Activated naive CD4-positive, alpha-beta T cell treated with anti-CD3 and anti-CD28 coated beads, Interleukin-2, amount 50 U/mL, for 72 hours (primary cell): Measurements from ENCODE around the gene SH3TC2. TPM values are rescaled to one million over a fixed set of nuclear protein-coding genes. Genes with fewer than 3 reads are reported as not detected.
A peak's percentile ranks its signal among the peaks of the same experiment; 100 is the strongest.

Source experiments
- ATAC-seq, 2 donors: fragments of 150-1000 bp; cut with Tn5 transposase; 2 replicates each; pipeline ENCODE4 v1.10.0; 2021; ENCODE audit warnings: mild to moderate bottlenecking in 2 of 2, moderate library complexity in 2 of 2
- DNase-seq, 2 donors: peaks; one replicate each; pipeline ENCODE4 v3.0.0; 2021 to 2022; ENCODE audit warnings: low spot score in 2 of 2
- H3K27ac Mint-ChIP-seq, 2 donors: one replicate each; pipeline ENCODE4 v1.8.0; 2022; ENCODE audit warnings: mild to moderate bottlenecking in 2 of 2, mixed read lengths in 2 of 2
- H3K36me3 Mint-ChIP-seq, 2 donors: one replicate each; pipeline ENCODE4 v1.8.0; 2022; ENCODE audit warnings: mixed read lengths in 2 of 2
- H3K9me3 Mint-ChIP-seq, 2 donors: one replicate each; pipeline ENCODE4 v1.8.0; 2022; ENCODE audit warnings: mixed read lengths in 2 of 2
- total RNA-seq, 2 donors: library from RNA; stranded (reverse); gene quantifications; one replicate each; pipeline ENCODE4 v1.2.3, GENCODE V29; 2022

The SH3TC2 gene
- total RNA-seq, 2 donors from 2014 or later = not detected

DNA sequence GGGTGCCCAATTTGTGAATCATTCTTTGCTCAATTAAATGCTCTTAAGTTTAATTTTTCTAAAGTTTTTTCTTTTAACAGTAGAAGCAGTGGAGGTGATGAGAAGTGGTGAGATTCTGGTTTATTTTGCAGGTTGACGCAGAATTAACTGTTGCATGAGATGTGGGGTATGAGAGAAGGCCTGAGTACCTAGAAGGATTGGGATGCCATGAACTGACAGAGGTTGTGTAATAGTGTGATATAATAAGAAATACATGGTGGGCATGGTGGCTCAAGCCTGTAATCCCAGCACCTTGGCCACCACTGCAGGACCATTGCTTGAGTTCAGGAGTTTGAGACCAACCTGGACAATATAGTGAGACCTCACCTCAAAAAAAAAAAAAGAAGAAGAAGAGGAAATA is 8.4 kb upstream of the SH3TC2 start:
- DNase-seq (no peak), ATAC-seq (no peak)
- peak overlapping the region in 1 of 2 donors; percentile 16 for H3K27ac Mint-ChIP-seq
- H3K9me3 Mint-ChIP-seq = peaks cover 9 to 21% of the 10 kb centered on the region in 2 donors
- H3K36me3 Mint-ChIP-seq = peaks cover 7% of the 10 kb centered on the region in 2 donors

DNA sequence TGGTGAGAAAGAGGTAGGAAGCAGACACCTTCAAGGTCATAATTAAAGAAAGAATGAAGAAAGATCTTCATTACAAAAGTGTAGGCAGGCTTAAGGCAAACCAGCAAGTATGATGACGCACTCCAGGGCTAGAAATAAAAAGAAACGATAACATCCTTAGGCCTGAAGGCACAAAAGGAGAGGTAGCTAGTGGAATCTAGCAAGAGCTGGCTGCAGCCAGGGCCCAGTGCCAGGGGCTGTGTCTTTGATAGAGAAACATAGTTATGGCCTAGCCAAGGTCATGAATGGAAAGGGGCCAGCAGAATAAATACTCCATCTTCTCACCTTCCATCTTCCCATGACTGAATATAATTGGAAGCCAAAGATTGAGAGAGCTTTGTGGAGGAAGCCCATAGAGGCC is 6.8 kb upstream of the SH3TC2 start:
- no peak for ATAC-seq
- no peaks in the 10 kb centered on the region for H3K36me3 Mint-ChIP-seq
- H3K27ac Mint-ChIP-seq = no peak overlapping the region
- no peak for DNase-seq
- H3K9me3 Mint-ChIP-seq = peaks cover 5 to 14% of the 10 kb centered on the region in 2 donors

DNA sequence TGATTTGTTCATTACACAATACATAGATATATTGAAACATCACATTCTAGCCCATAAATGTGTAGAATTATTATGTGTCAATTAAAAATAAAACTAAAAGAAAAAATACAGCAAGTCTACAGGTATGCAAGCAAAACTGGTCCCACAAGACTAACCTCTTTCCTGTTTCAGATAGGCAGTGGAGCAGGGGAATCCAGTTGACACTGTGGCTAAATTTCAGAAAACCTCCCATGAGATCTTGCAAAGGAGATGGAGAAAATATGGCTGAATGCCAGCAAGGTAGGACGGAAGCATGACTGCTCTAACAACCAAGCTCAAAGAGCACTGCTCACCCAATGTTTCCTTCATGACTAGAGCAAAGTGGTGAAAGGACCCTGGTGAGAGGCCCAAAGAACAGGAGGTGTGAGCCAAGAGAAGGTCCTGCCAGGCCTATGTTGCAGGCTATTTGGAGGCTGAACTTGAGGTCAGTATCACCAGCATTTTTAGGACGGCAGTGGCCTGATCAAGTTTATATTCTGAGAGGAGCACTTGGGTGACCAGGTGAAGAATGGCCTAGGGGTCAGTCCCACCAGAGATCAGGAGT is 1.1 kb upstream of the SH3TC2 start:
- Mint-ChIP-seq H3K9me3 (peaks cover 5 to 7% of the 10 kb centered on the region in 2 donors), H3K36me3 (no peaks in the 10 kb centered on the region), H3K27ac (no peak overlapping the region)
- ATAC-seq = no peak
- DNase-seq = no peak

DNA sequence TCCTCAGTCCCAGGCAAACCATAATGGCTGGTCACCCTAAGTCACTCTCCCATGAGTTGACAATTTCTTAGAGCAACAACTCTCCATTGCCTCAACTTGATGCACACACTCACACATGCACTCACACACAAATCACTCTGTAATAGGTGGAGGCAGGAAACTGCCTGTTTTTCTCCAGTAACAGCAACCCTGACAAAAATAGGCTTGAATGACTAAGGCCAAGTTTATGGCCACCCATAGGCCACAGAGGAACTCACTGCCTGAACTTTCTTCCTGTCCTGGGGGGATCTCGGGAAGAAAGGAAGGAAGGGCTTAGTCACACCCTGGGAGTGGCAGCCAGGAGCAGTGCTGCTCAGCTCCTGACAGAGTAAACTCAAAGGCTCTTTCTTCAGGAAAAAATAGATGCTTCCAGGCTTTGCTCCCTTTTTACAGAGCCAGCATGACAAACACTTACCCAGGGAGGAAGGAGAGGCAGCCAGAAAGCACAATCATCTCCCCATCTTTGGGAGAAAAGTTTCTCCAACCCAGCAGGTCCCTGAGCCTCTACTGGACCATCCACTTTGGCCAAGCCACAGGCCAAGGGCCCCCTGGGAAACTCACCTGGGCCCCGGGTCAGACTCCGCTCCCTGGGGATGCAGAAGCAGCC is 368 bp downstream of the SH3TC2 start:
- DNase-seq (no peak), ATAC-seq (no peak)
- no peaks in the 10 kb centered on the region for H3K36me3 Mint-ChIP-seq
- H3K9me3 Mint-ChIP-seq = peaks cover 7 to 9% of the 10 kb centered on the region in 2 donors
- H3K27ac Mint-ChIP-seq = peak overlapping the region in 1 of 2 donors; percentile 27

DNA sequence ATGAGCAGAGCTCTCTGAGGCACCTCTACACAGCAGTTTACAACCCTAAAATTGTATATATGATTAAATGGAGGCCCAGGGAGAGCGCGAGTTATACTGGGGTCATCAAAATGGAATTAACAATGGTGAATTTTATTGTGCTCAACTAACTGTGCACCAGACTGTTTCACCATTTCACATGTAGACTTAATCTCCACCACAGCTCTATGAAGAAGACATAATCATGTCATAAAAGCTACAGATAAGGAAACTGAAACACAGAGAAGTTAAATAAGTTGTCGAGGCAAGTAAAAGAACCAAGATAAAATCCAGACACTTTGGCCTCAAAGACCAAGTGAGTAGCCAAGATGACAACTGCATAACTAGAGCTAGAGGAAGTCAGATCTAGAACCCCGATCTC is 1.5 kb downstream of the SH3TC2 start:
- ATAC-seq (no peak), DNase-seq (no peak)
- peaks cover 1 to 4% of the 10 kb centered on the region in 2 donors for H3K9me3 Mint-ChIP-seq
- H3K27ac Mint-ChIP-seq = no peak overlapping the region
- no peaks in the 10 kb centered on the region for H3K36me3 Mint-ChIP-seq

DNA sequence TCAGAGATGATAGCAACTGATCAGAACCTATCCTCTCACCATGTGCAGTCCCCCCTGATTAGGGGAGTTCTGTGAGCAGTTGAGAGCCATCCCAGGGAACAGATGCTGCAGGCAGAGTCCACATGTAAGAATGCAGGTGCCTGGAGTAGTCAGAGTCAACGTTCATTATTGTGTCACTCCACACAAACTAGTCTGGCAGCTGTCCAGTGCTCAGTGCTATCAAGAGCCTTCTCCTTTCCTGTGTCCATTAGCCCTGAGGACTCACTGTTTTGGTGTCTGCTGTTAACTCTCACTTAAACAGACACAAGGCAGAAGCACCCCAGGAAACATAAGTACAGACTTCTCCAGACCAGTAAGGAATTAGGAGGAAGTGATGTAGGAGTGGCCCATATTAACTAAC is 2.5 kb downstream of the SH3TC2 start:
- DNase-seq (no peak), ATAC-seq (no peak)
- H3K27ac Mint-ChIP-seq = no peak overlapping the region
- H3K9me3 Mint-ChIP-seq = peaks cover 0 to 4% of the 10 kb centered on the region in 2 donors
- H3K36me3 Mint-ChIP-seq = no peaks in the 10 kb centered on the region

DNA sequence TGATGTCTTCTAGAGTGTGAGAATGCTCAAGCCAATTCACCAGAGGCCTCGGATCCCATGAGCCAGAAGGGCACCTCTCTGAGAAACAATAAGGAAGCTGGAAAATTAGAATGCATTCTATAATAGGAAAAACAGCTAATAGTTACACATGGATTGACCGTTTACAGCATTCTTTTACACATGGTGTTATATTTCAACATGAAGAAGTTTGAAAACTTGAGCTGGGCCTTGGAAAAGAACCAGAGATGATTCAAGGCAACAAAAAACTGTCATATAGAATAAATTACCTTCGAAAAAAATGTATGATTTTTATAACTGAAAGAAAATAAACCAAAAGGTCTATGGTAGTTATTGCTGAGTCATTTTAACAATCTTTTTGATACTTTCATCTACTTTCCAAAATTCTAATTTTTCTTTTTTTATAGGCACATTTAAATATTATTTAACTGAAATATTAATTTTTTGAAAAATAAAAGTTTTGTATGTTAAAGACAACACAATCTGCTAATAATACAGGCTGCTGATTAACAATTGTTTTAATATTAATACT is 6.2 kb downstream of the SH3TC2 start:
- DNase-seq = no peak
- no peak overlapping the region for H3K27ac Mint-ChIP-seq
- peaks cover 0 to 4% of the 10 kb centered on the region in 2 donors for H3K9me3 Mint-ChIP-seq

DNA sequence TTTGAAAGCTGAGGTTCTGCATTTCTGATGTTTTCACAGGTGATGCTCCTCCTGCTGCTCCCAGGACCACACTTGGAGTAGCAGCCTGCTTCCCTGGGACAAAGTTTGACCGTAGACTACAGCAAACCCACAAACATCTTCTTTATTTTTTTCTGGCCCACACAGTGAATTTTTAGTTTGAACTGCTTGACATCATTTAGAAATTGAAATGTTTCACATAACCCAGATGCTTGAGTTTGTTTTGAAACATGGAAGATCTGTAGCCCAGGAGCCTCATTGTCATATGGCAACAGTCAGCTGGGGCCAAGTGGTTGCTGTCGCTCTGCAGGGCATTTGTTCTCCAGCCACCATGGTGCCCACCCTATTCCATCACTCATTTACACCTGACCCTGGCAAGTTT is 8.4 kb downstream of the SH3TC2 start:
- ATAC-seq = no peak
- no peak for DNase-seq
- no peak overlapping the region for H3K27ac Mint-ChIP-seq
- H3K9me3 Mint-ChIP-seq = peaks cover 0 to 4% of the 10 kb centered on the region in 2 donors
- H3K36me3 Mint-ChIP-seq = no peaks in the 10 kb centered on the region

More for the DNA sequence above, 6.2 kb downstream of the SH3TC2 start:
- ATAC-seq = no peak
- H3K36me3 Mint-ChIP-seq = no peaks in the 10 kb centered on the region

DNA sequence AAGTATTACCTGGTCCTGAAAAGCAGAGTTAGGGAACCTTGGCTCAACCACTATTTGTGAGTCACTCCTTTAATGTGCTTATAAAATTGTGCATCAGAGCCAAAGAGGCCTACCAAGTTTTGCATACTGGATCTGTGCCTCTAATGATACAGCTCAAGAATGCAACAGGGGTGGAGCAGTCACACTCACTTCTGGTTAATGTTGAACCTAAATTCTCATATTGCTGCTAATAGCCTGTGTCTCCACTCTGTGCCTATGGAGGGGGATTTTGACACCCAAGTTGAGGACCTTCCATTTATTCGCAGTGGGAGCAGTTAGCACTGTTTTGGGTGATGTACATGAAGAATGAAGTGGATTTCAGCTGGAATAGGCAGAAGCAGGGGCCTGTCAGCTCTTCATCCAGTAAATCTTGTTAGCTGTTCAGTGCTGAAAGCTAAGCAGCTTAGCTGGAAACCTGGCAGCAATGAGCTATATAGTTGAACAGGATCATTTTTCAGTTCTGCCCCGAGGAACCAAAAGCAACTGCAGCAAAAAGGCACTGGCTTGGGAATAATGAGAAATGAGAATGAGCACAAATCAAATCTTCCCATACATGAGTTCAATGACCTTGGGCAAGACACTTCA is 9.7 kb downstream of the SH3TC2 start:
- Mint-ChIP-seq H3K9me3 (no peaks in the 10 kb centered on the region), H3K27ac (no peak overlapping the region), H3K36me3 (no peaks in the 10 kb centered on the region)
- ATAC-seq (no peak), DNase-seq (no peak)

DNA sequence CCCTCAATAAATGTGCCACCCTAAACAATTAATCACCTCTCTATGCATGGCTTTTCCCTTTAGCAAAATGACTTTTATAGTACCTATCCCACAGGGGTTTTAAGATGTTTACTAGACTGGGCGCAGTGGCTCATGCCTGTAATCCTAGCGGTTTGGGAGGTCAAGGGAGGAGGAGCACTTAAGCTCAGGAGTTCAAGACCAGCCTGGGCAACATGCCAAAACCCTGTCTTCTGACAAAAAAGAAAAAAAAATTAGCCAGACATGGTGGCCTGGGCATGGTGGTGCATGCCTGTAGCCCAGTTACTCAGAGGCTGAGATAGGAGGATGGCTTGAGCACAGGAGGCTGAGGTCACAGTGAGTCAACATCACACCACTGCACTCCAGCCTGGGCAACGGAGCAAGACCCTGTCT is 13.5 kb downstream of the SH3TC2 start:
- no peaks in the 10 kb centered on the region for H3K9me3 Mint-ChIP-seq
- ATAC-seq (no peak), DNase-seq (no peak)
- H3K27ac Mint-ChIP-seq = no peak overlapping the region
- no peaks in the 10 kb centered on the region for H3K36me3 Mint-ChIP-seq

DNA sequence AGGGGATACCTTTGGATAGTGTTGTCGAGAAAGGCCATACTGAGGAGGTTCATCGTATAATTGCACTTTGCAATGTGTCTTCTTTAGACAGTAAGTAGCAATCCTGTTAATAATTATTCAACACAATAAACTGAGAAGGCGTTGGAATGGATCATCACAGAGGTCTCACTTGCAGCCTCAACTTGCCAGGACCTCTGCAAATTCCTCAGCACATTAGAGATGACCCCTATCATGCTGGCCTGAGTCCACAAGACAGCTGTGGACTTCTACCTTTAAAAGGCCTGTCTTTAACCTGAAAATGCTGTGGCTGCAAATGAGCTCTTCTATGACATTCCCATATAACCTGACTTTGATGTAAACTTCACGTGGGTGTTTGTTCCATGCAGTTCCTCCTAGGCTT is 14.1 kb downstream of the SH3TC2 start:
- Mint-ChIP-seq H3K27ac (no peak overlapping the region), H3K36me3 (no peaks in the 10 kb centered on the region), H3K9me3 (no peaks in the 10 kb centered on the region)
- ATAC-seq = no peak
- no peak for DNase-seq

DNA sequence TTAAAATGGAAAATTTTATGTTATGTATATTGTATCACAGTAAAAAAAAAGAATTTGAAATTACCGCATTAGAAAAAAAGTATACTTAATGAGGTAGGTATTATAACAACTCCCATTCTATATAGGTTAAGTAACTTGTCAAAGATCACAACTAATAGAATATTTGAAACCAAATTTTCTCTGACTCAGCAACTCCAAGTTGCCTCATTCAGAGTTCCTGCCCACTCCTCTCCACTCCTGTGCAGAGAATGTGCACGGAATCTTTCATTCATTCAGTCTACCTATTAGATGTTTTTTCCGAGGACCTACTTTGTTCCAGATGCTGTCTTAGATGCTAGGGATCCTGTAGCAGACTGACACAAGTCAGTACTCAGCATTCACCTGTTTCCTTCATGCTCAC is 15.4 kb downstream of the SH3TC2 start:
- Mint-ChIP-seq H3K36me3 (no peaks in the 10 kb centered on the region), H3K9me3 (no peaks in the 10 kb centered on the region), H3K27ac (no peak overlapping the region)
- DNase-seq = no peak
- no peak for ATAC-seq

DNA sequence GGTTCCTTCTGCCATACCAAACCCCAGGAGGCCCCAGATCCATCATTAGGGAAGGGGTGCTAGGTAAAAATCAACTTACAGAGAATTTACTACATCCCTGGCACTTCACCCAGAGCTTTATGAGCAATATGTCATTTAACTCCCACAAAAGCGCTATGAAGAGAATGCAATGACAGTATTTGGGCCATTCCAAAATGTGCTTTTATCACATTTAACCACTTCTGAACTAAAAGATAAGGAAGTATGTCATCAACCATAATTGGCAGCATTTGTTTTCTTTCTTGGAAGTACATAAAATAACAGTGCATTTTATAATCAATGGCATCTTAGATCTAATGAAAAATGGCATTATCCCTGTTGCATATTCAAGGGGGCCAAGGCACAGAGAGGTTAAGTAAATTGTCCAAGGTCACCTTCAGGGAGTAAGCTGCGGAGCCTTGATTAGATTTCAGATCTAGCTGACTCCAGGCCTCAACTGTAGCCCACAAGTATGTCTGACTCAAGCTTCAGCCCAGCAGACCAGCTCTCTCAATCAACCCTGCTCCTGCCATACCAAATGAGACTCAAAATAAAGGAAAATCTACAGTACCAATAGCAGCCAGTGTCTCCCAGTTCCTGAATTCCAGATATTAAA is 16.5 kb downstream of the SH3TC2 start:
- no peaks in the 10 kb centered on the region for H3K9me3 Mint-ChIP-seq
- H3K27ac Mint-ChIP-seq = no peak overlapping the region
- no peaks in the 10 kb centered on the region for H3K36me3 Mint-ChIP-seq
- DNase-seq (no peak), ATAC-seq (no peak)

DNA sequence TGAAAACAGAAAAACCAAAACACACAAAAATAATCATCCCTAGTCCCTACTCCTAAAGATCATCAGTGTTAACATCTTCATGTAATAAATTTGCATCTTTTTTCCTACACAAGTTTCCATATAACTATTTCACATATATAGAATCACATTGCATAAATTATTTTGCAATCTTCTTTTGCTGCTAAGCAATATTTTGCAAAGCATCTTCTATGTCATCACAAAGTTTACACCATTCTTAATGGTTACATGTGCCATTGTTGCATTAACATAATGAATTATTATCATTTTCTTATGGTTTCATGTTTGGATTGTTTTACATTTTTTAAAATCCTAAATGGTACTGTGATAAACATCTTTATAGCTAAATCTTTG is 17.8 kb downstream of the SH3TC2 start:
- H3K27ac Mint-ChIP-seq = no peak overlapping the region
- no peaks in the 10 kb centered on the region for H3K9me3 Mint-ChIP-seq
- ATAC-seq (no peak), DNase-seq (no peak)
- no peaks in the 10 kb centered on the region for H3K36me3 Mint-ChIP-seq

DNA sequence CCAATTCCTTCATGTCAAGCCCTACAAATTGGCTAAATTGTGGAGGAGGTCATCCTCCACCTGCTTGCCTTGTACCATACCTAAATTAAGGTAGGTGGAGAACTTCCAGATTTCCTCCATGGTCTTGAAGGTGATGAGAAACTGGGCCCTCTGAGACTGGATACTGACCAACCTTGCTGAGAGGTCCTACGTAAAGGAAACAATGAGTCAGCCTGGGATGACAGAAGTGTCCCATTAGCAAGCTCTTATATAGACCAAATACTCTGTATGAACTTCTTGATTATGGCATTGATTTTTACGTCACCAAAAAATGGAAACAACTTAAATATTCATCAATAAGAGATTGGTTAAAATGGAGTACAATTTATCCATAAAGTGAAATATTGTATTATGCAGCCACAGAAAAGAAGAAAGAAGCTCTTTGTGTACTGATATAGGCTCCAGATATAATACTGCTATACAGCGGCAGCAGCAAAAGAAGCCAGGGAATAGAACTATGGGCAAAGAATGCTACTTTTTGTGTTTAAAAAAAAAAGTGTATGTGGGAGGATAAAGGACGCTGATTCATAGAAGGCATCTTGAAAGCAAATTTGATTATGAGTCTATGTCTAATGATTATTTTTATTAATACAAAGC is 18.3 kb downstream of the SH3TC2 start:
- Mint-ChIP-seq H3K27ac (no peak overlapping the region), H3K9me3 (no peaks in the 10 kb centered on the region), H3K36me3 (no peaks in the 10 kb centered on the region)
- DNase-seq (no peak), ATAC-seq (no peak)

DNA sequence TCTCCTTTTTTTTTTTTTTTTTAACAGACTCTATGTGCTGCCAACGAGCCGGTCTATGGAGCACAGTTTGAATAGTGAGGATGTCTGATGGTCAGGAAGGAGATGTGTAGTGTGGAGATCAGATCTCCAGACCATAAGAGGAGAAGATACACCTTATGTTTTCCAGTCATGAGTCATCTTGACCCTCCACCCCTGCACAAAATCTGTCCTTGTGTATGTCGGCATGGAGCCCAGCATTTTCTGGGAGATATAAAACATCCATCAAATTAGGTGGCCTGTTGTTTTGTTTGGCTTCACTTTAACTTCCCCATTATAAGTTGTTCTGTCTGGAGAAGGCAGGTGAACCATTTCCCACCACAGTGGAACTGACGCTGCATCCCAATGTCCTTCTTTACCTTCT is 19.2 kb downstream of the SH3TC2 start:
- no peak for DNase-seq
- H3K36me3 Mint-ChIP-seq = no peaks in the 10 kb centered on the region
- H3K27ac Mint-ChIP-seq = no peak overlapping the region
- H3K9me3 Mint-ChIP-seq = no peaks in the 10 kb centered on the region
- ATAC-seq = no peak

DNA sequence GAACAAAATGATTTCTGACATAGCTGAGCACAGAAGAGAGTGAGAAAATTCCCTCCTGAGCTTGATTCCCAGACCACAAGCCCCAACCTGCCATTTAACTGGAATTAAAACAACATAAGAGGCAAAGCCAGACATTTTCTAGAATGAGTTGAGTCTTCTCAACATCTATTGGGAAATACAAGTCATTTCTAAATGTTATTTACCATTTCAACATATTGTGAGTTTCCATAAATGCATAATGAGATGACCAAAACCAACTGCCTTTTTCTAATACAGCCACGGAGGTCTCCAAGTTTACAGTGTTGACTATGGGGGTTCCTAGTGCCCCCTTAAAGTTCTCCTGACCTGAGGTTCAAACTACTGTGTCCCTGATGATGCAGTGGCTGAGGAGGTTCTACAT is 20.0 kb downstream of the SH3TC2 start:
- H3K9me3 Mint-ChIP-seq = no peaks in the 10 kb centered on the region
- no peaks in the 10 kb centered on the region for H3K36me3 Mint-ChIP-seq
- no peak for ATAC-seq
- DNase-seq = no peak
- H3K27ac Mint-ChIP-seq = no peak overlapping the region
